GM03348 (cell line): ENCODE data around the gene CDH13.

Experiments used
- DNase-seq: peaks from one replicate; pipeline ENCODE4 v3.0.0; 2012; ENCODE audit warnings: low spot score

Gene CDH13

GRCh38 chr16:83685615-83686165 is 1058.9 kb downstream of the CDH13 start:
- DNase-seq = no peak

- DNase-seq = no peak
Measured at GRCh38 chr16:83686726-83687125, 1060.0 kb downstream of the CDH13 start.

GRCh38 chr16:83689385-83689831 is 1062.6 kb downstream of the CDH13 start:
- peak; percentile 90 for DNase-seq

DNA sequence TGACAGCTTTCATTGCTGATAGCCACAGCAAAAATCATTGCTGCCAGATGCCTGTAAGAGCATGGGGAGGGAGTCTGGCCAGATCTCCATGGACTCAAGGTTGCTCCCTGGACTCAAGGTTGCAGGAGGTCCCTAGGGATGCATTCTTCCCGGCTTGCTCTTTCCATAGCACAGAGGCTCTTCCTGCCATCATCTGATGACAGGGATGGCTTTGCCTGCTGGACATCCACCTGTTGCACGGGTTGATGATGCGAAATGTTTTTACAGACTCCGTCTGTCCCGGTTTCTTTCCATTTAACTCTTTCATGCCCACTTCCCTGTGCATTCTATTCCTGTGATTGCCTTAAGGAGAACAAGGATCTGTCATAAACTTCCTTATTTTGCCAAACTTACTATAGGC is 1065.5 kb downstream of the CDH13 start:
- DNase-seq = peak; percentile 43

GRCh38 chr16:83698964-83699363 is 1072.2 kb downstream of the CDH13 start:
- no peak for DNase-seq

GRCh38 chr16:83699817-83700216 is 1073.0 kb downstream of the CDH13 start:
- no peak for DNase-seq

- DNase-seq = no peak
Measured at GRCh38 chr16:83700918-83701317, 1074.1 kb downstream of the CDH13 start.

DNA sequence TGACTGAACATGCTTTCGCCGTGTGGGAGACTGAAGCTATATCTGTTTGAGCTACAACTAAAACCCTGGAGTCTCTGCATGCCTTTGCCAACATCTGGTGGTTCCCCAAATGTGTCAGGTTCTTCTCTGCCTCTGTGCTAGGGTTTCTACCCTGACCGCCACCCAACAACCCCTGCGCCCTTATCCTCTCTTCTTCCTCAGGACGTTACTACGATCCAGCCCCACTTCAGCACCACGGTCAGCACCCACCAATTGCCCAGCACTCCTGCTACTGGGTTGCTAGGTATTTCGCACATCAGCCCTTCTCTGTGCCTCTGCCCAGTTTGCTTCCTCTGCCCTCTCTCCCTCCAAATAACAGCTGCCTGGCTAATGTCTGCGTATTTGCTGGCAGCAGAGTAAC is 1074.7 kb downstream of the CDH13 start:
- peak; percentile 68 for DNase-seq

GRCh38 chr16:83704656-83705055 is 1077.9 kb downstream of the CDH13 start:
- DNase-seq = no peak

- DNase-seq = peak; percentile 30
Measured at GRCh38 chr16:83705856-83706255, 1079.1 kb downstream of the CDH13 start.

DNA sequence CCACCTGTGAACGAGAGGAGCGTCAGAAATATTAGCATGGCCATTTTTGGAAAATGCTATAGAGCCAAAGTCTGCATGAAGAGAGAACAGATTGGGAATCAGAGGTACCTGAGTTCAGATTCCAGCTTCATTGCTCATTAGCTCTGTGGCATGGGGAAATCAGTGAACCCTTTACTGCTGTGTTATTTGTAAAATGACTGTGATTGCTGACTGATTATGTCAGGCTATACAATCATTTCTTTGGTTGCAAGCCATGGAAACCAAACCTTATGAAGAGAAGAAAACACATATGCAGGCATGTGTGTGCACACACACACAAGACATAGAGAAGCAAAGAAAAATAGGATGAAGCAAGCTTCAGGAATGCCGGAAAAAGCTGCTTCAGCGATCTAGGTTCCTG is 1079.6 kb downstream of the CDH13 start:
- DNase-seq = peak; percentile 29

DNA sequence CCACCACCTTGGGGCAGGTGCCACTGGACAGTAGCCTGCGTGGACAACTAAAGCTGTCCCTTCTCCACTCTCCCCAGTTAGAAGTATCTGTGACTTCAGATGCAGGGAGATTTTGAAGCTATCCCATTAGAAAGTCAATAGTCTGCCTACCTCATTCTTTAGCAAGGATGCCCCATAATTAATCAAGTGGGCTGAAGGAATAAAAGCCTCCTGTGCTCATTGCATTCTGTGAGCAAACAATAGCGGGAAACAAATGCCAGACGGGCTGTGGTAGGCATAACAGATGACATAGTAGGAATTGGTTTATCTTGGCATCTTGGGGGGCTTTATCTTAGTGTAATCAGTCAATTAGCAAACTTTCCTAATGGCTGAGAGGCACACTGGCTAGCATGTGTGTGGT is 1084.3 kb downstream of the CDH13 start:
- DNase-seq = no peak

DNA sequence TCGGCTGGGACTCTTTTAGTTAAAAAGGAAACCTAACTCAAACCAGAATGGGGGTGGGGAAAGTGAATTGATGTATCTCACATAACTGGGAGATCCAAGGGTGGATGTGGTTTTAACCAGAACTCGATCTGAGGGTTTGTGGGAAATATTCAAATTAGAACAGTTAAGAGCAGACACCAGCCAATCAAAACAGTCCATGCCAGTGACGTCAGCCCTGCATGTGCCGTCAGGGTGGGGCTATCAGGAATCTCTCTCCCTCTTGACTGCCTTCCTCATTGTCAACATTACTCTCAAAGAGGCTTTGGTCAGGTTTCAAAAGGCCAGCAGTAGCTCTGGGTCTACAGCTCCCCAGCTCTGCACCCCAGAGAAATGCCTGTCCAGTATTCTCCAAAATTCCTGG is 1086.8 kb downstream of the CDH13 start:
- no peak for DNase-seq

DNA sequence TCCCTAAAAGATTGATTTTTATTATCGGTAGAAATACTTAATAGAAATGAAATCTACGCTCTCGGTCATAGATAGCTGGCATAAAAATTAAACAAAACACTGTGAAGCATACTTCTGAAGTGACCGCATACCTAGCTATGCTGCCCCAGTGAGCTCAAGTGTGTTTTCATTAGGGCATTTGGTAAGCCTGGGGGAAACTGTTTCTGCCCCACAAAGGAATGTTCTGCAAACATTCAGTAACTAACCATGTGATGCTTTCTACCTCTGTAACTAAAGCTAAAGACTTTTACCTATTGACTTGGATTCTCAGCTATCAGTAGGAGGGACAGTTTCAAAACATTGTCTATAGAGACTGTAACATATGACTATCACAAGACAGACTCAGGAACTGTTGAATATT is 1087.5 kb downstream of the CDH13 start:
- DNase-seq = no peak

DNA sequence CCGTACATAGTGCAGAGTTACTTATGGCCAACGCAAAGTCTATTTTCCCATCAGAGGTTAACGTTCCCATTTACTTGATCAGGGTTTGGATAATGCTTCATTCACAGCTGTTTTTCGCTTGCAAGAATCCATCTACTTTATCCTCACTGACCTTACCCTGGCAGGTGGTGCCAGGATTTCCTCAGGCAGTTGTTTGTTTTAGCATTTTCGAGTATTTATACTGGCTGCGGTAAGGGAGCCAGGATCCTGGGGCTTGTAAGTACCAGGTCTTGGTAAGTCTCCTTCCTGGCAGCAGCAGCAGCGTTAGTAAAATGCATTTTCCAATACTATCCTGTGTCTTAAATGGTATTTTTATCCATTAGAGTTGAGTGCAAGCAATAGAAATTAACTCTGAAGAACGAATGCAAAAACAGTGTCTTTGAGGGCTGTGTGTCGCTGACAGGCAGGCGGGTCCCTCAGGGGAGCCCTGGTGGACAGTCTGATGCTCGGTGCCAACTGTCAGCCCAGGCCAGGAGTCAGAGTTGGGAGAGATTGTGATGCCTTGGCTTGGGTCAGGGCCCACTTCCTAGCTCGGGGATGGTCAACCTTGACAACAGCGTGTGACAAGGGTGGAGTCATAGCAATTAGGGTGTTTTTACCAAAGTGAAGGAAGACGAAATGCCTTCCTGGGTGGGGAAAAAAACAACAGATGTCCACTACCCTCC is 1088.6 kb downstream of the CDH13 start:
- DNase-seq = no peak

DNA sequence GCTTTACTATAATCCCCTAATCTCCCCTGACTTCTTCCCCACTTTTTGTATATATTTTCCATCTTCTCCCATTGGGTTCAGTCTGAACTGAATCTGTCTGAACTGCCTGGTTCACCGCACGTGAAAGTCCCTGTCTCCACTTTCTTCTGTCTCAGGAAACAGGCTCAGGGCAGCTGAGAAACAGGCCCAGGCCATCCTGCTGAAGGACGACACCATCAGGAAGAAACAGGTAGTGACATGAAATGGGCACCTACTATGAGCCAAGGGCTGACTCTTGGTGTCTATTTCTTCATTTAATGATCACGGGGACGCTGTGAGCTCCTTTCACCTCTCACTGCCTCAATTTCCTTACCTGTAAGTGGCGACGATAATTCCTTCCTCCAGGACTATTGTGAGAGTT is 1090.5 kb downstream of the CDH13 start:
- DNase-seq = no peak

DNA sequence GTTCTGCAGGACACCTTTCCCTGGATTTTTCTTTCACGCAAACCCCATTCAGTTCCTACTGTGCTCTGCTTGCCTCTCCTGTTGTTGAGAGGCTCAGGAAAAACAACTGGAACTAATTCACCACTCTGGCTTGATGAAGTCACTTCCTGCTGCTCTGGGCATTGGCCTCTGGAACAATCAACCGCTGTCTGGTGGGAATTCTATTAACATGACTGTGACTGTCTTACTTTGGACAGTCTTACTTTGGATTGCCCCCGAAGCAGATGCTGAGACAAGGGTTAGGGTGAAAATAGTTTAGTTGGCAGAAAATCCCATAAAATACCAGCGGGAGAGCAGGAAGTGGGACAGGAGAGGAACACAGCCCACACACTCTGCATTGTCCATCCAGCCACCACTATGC is 1091.0 kb downstream of the CDH13 start:
- DNase-seq = peak; percentile 81

DNA sequence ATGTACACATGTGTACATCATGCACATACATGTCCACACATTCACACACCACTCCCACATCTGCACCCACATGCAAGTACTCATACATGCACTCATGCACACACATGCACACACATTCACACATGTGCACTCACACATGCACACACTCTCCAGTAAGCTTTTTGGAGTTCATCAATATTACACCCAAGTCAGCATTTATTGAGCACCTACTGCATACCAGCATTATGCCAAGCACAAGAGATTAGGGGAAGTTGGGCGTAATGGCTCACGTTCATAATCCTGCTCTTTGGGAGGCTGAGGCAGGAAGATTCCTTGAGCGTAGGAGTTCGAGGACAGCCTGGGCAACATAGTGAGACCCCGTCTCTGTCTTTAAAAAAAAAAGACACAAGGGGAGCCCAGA is 1093.4 kb downstream of the CDH13 start:
- no peak for DNase-seq

GRCh38 chr16:83720981-83721380 is 1094.2 kb downstream of the CDH13 start:
- no peak for DNase-seq

- DNase-seq = no peak
Measured at GRCh38 chr16:83721676-83722075, 1094.9 kb downstream of the CDH13 start.

- DNase-seq = peak; percentile 22
Measured at GRCh38 chr16:83722456-83723183, 1095.9 kb downstream of the CDH13 start.

GRCh38 chr16:83723244-83723643 is 1096.5 kb downstream of the CDH13 start:
- no peak for DNase-seq

GRCh38 chr16:83723901-83724300 is 1097.1 kb downstream of the CDH13 start:
- no peak for DNase-seq
